Neuron (in vitro differentiated cells): Measurements from ENCODE around the gene RNF180.
"Not testable (repeated sequence)": the region's sequence is repeated elsewhere in the genome, so short reads cannot be mapped to it uniquely, and the experiment has no call there.

Source experiments
- H2AFZ ChIP-seq: one replicate; pipeline ENCODE4 v1.6.1; 2013; ENCODE audit warnings: low read depth, mild to moderate bottlenecking, inconsistent platforms, low read length, moderate library complexity
- H3K27me3 ChIP-seq: one replicate; pipeline ENCODE4 v1.6.1; 2013; ENCODE audit warnings: low read length; ENCODE audit not compliant: insufficient read depth
- H3K36me3 ChIP-seq: one replicate; pipeline ENCODE4 v1.6.1; 2013; ENCODE audit warnings: low read length; ENCODE audit not compliant: insufficient read depth
- H3K4me1 ChIP-seq: one replicate; pipeline ENCODE4 v1.6.1; 2013; ENCODE audit warnings: low read length; ENCODE audit not compliant: insufficient read depth
- H3K4me3 ChIP-seq: 2 replicates; pipeline ENCODE4 v1.5.1; 2013; ENCODE audit warnings: mild to moderate bottlenecking, low read length, moderate library complexity
- H3K9me3 ChIP-seq: one replicate; pipeline ENCODE4 v1.6.1; 2013; ENCODE audit warnings: low read length

The RNF180 gene

GRCh38 chr5:64190562-64191306 lies 25.1 kb downstream of the RNF180 start:
- no peak overlapping the region for H2AFZ ChIP-seq
- H3K9me3 ChIP-seq = no peaks in the 10 kb centered on the region
- H3K4me3 ChIP-seq = no peak overlapping the region
- H3K4me1 ChIP-seq = no peaks in the 10 kb centered on the region
- no peaks in the 10 kb centered on the region for H3K27me3 ChIP-seq
- H3K36me3 ChIP-seq = no peaks in the 10 kb centered on the region

DNA sequence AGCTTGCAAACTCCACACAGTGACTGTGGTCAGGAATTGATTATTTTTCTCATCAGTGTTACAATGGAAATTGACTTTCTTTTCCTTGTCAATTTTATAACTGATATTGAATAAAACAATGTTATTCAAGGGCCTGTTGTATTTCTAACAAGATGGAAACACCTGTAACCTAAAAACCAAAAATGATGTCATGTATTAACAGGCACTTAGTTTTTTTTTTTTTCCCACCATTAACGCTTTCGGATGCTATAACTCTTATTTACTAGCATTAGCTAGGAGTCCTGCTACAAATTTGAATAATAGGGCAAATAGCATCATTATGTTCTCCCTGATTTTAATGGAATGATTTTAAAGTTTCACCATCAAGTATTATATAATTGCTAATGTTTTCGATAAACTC lies 30.3 kb downstream of the RNF180 start:
- Histone ChIP-seq H3K4me1 (no peaks in the 10 kb centered on the region), H2AFZ (no peak overlapping the region), H3K36me3 (no peaks in the 10 kb centered on the region), H3K4me3 (no peak overlapping the region), H3K27me3 (no peaks in the 10 kb centered on the region), H3K9me3 (no peaks in the 10 kb centered on the region)

DNA sequence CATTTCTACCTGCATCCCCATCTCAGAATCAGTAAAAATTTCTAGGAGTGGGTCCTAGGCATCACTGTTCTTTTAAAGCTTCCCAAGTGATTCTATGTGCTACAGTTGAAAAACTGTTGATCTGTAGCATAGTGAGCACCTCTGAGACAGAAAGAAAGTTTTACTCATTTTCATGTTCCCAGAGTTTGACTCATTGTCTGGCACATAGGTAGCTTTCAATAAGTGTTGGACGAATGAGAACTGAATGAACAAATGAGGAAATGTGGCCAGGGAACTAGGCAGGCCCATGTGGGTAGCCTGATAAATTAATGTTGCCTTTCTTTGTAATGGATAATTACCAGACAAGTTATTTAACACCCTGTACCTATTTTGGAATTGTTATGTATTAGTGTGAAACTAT lies 33.8 kb downstream of the RNF180 start:
- no peaks in the 10 kb centered on the region for H3K36me3 ChIP-seq
- H3K27me3 ChIP-seq = no peaks in the 10 kb centered on the region
- H3K9me3 ChIP-seq = no peaks in the 10 kb centered on the region
- no peak overlapping the region for H3K4me3 ChIP-seq
- H3K4me1 ChIP-seq = no peaks in the 10 kb centered on the region
- no peak overlapping the region for H2AFZ ChIP-seq

DNA sequence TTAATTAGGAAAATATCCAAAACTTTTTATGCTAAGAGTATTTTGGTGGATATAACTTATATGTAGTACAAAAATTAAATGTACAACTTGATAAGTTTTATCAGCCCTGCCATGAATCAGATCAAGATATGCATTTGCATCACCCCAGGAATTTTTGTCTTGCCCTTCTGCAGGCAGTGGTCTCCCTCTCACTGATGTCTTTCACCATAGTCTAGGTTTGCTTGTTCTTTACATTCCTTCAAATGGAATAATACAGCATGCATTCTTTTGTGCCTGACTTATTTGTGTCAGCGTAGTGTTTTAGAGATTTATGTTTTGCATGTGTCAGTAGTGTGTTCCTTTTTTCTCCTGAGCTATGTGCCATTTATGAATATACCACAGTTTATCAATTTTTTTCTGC lies 36.4 kb downstream of the RNF180 start:
- H3K9me3 ChIP-seq = no peaks in the 10 kb centered on the region
- no peak overlapping the region for H3K4me3 ChIP-seq
- no peaks in the 10 kb centered on the region for H3K27me3 ChIP-seq
- H3K4me1 ChIP-seq = no peaks in the 10 kb centered on the region
- H3K36me3 ChIP-seq = no peaks in the 10 kb centered on the region
- H2AFZ ChIP-seq = no peak overlapping the region

DNA sequence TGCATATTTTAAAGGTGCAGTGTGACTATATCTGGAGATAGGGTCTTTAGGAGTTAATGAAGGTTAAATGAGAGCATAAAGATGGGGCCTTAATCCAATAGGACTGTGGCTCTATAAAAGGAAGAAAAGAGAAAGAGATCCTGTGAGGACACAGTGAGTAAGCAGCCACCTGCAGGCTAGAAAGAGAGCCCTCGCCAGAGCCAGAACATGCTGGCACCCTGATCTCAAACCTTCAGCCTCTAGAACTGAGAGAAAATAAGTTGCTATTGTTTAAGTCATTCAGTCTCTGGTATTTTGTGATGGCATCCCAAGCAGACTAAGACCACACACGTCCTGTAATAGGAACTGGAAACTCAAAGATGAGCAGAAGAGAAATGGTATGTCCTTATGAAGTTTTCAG lies 41.0 kb downstream of the RNF180 start:
- H3K36me3 ChIP-seq = no peaks in the 10 kb centered on the region
- H3K4me3 ChIP-seq = no peak overlapping the region
- H3K4me1 ChIP-seq = peaks cover 5% of the 10 kb centered on the region
- no peaks in the 10 kb centered on the region for H3K9me3 ChIP-seq
- no peak overlapping the region for H2AFZ ChIP-seq
- no peaks in the 10 kb centered on the region for H3K27me3 ChIP-seq

DNA sequence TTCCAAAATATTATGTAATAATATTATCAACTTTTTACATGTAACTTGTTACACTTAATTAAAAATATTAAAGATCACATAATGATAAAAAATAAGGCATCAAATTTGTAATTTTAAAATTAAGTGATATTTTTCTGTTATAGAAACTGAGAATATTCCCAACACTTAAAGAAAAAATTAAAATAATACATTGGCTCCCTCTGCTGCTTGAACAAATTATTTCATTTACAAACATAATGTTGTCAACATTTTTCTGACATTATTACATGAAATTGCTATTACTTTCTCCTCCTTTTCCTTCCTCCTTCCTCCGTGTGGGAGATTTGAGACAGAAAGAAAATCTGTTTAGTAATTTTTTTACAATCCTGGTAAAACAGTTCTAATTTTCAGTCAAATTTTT lies 42.3 kb downstream of the RNF180 start:
- no peak overlapping the region for H3K4me3 ChIP-seq
- H3K9me3 ChIP-seq = no peaks in the 10 kb centered on the region
- H3K36me3 ChIP-seq = no peaks in the 10 kb centered on the region
- H3K4me1 ChIP-seq = peaks cover 10% of the 10 kb centered on the region
- H2AFZ ChIP-seq = no peak overlapping the region
- no peaks in the 10 kb centered on the region for H3K27me3 ChIP-seq

GRCh38 chr5:64209353-64209752 lies 43.7 kb downstream of the RNF180 start:
- no peaks in the 10 kb centered on the region for H3K36me3 ChIP-seq
- H2AFZ ChIP-seq = no peak overlapping the region
- no peaks in the 10 kb centered on the region for H3K9me3 ChIP-seq
- H3K27me3 ChIP-seq = no peaks in the 10 kb centered on the region
- H3K4me3 ChIP-seq = no peak overlapping the region
- H3K4me1 ChIP-seq = peaks cover 23% of the 10 kb centered on the region

- no peak overlapping the region for H2AFZ ChIP-seq
- H3K9me3 ChIP-seq = no peaks in the 10 kb centered on the region
- peaks cover 26% of the 10 kb centered on the region for H3K4me1 ChIP-seq
- no peak overlapping the region for H3K4me3 ChIP-seq
- H3K27me3 ChIP-seq = no peaks in the 10 kb centered on the region
- no peaks in the 10 kb centered on the region for H3K36me3 ChIP-seq
Observed at GRCh38 chr5:64210866-64211265, 45.2 kb downstream of the RNF180 start.

GRCh38 chr5:64213011-64213410 lies 47.4 kb downstream of the RNF180 start:
- H3K27me3 ChIP-seq = no peaks in the 10 kb centered on the region
- no peak overlapping the region for H3K4me3 ChIP-seq
- H2AFZ ChIP-seq = peak overlapping the region; percentile 64
- H3K36me3 ChIP-seq = no peaks in the 10 kb centered on the region
- H3K4me1 ChIP-seq = peaks cover 26% of the 10 kb centered on the region
- no peaks in the 10 kb centered on the region for H3K9me3 ChIP-seq

- Histone ChIP-seq H3K27me3 (no peaks in the 10 kb centered on the region), H3K4me1 (peaks cover 26% of the 10 kb centered on the region), H2AFZ (peak overlapping the region; percentile 64), H3K36me3 (no peaks in the 10 kb centered on the region), H3K4me3 (no peak overlapping the region), H3K9me3 (no peaks in the 10 kb centered on the region)
Observed at GRCh38 chr5:64213531-64213930, 47.9 kb downstream of the RNF180 start.

- Histone ChIP-seq H3K9me3 (no peaks in the 10 kb centered on the region), H3K4me1 (peaks cover 26% of the 10 kb centered on the region), H3K36me3 (no peaks in the 10 kb centered on the region), H3K4me3 (no peak overlapping the region), H3K27me3 (no peaks in the 10 kb centered on the region), H2AFZ (peak overlapping the region; percentile 64)
Observed at GRCh38 chr5:64214132-64214531, 48.5 kb downstream of the RNF180 start.

DNA sequence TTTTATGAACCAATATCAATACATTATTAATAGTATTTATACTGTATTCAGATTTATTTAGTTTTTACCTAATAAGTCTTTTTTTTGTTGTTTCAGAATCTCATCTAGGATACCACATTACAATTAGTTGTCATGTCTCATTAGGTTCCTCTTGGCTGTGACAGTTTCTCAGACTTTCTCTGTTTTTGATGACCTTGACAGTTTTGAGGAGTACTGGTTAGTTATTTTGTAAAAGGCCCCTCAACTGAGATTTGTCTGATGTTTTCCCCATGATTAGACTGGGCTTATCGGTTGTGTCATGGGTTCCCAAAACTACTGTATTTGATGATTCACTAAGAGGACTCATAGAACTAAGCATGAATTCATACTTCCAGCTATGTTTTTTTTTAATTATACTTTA lies 56.3 kb downstream of the RNF180 start:
- Histone ChIP-seq H2AFZ (no peak overlapping the region), H3K9me3 (peaks cover 2% of the 10 kb centered on the region), H3K4me3 (no peak overlapping the region), H3K4me1 (no peaks in the 10 kb centered on the region), H3K36me3 (no peaks in the 10 kb centered on the region), H3K27me3 (no peaks in the 10 kb centered on the region)

- not testable (repeated sequence) for H3K27me3 ChIP-seq, H3K9me3 ChIP-seq, H3K36me3 ChIP-seq, H2AFZ ChIP-seq, H3K4me1 ChIP-seq, H3K4me3 ChIP-seq
Observed at GRCh38 chr5:64225286-64225981, 59.8 kb downstream of the RNF180 start.

GRCh38 chr5:64227131-64227537 lies 61.5 kb downstream of the RNF180 start:
- H3K9me3 ChIP-seq, H3K4me1 ChIP-seq, H2AFZ ChIP-seq, H3K36me3 ChIP-seq, H3K4me3 ChIP-seq, H3K27me3 ChIP-seq: not testable (repeated sequence)
